Activated T-cell treated with anti-CD3 and anti-CD28 coated beads for 4 hours (primary cell): ENCODE measurements around the gene TNC.

Experiments
- DNase-seq: peaks from one replicate; pipeline ENCODE4 v3.0.0-alpha.2; 2020

TNC gene

GRCh38 chr9:115093520-115093919 is 24.4 kb downstream of the TNC start:
- no peak for DNase-seq

GRCh38 chr9:115090486-115090885 is 27.5 kb downstream of the TNC start:
- no peak for DNase-seq

- DNase-seq, result no peak
Observed at GRCh38 chr9:115088860-115089259, 29.1 kb downstream of the TNC start.

GRCh38 chr9:115086886-115087285 is 31.1 kb downstream of the TNC start:
- DNase-seq, result no peak

- DNase-seq, result no peak
Observed at GRCh38 chr9:115086461-115086860, 31.5 kb downstream of the TNC start.

- no peak for DNase-seq
Observed at GRCh38 chr9:115085773-115086377, 32.1 kb downstream of the TNC start.

- DNase-seq, result no peak
Observed at GRCh38 chr9:115084709-115085108, 33.2 kb downstream of the TNC start.

- DNase-seq, result no peak
Observed at GRCh38 chr9:115084157-115084556, 33.8 kb downstream of the TNC start.

GRCh38 chr9:115080242-115080641 is 37.7 kb downstream of the TNC start:
- no peak for DNase-seq

- no peak for DNase-seq
Observed at GRCh38 chr9:115079156-115079555, 38.8 kb downstream of the TNC start.

GRCh38 chr9:115073456-115073855 is 44.5 kb downstream of the TNC start:
- DNase-seq, result no peak

- DNase-seq, result no peak
Observed at GRCh38 chr9:115071176-115071575, 46.8 kb downstream of the TNC start.

- DNase-seq, result no peak
Observed at GRCh38 chr9:115069771-115070170, 48.2 kb downstream of the TNC start.

- DNase-seq, result no peak
Observed at GRCh38 chr9:115069302-115069701, 48.7 kb downstream of the TNC start.

- no peak for DNase-seq
Observed at GRCh38 chr9:115068031-115068430, 49.9 kb downstream of the TNC start.

GRCh38 chr9:115063058-115063845 is 54.7 kb downstream of the TNC start:
- DNase-seq, result no peak

- DNase-seq, result no peak
Observed at GRCh38 chr9:115058684-115059315, 59.2 kb downstream of the TNC start.

GRCh38 chr9:115058175-115058574 is 59.8 kb downstream of the TNC start:
- DNase-seq, result no peak

GRCh38 chr9:115057559-115057958 is 60.4 kb downstream of the TNC start:
- no peak for DNase-seq

GRCh38 chr9:115050002-115050490 is 67.9 kb downstream of the TNC start:
- no peak for DNase-seq

GRCh38 chr9:115046824-115047223 is 71.1 kb downstream of the TNC start:
- DNase-seq, result no peak

GRCh38 chr9:115046199-115046598 is 71.8 kb downstream of the TNC start:
- no peak for DNase-seq

- DNase-seq, result no peak
Observed at GRCh38 chr9:115043632-115044031, 74.3 kb downstream of the TNC start.
